ENCODE results near the gene SPATA6.

DNA sequence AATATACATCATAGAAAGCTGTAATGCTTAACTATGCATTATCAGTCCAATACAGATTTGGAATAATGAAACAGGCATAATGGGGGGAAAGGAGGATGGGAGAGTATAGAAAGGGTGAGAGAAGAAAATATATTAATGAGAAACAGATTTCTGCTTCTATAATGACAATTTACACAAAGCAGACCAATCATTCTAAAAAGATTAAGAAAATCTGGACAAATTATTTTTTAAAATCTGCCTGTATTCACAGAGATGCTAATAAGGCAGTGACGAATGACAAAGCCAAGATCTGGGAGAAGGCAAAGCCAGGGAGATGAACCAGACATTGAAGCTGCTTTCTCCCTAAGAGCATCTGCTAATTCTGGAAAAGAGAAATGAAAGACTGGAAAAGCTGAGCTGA is 50.0 kb downstream of the SPATA6 start:
- no peak for TF ChIP-seq POLR2A (IDR thresholded peaks at IDR 0.05)
- TF ChIP-seq, protein P1, sequence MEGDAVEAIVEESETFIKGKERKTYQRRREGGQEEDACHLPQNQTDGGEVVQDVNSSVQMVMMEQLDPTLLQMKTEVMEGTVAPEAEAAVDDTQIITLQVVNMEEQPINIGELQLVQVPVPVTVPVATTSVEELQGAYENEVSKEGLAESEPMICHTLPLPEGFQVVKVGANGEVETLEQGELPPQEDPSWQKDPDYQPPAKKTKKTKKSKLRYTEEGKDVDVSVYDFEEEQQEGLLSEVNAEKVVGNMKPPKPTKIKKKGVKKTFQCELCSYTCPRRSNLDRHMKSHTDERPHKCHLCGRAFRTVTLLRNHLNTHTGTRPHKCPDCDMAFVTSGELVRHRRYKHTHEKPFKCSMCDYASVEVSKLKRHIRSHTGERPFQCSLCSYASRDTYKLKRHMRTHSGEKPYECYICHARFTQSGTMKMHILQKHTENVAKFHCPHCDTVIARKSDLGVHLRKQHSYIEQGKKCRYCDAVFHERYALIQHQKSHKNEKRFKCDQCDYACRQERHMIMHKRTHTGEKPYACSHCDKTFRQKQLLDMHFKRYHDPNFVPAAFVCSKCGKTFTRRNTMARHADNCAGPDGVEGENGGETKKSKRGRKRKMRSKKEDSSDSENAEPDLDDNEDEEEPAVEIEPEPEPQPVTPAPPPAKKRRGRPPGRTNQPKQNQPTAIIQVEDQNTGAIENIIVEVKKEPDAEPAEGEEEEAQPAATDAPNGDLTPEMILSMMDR (IDR thresholded peaks at IDR 0.05) = no peak
